ENCODE measurements around the gene RCVRN.

Gene RCVRN

DNA sequence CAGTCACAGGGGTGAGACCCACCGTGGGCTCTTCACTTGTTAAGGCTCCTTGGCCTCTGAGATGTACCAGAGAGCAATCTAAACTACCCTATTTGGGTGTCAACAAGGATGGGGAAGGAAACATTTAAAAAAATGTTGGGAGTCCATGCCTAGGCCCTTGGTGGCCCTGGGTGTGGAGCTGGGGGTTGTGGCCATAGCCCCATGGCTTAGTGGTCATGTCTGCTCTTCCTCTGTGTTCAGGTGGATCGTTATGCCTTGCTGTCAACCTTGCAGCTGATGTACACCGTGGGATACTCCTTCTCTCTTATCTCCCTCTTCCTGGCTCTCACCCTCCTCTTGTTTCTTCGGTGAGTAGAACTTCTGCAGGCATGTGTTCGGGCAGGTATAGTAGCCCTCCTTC is 50.8 kb downstream of the RCVRN start:
- Histone ChIP-seq H3K36me3 (ENCODE audit: insufficient read depth, low read length) (no peaks in the 10 kb centered on the region), H3K27me3 (ENCODE audit: insufficient read depth, low read length, poor library complexity, severe bottlenecking) (no peaks in the 10 kb centered on the region), H3K4me1 (ENCODE audit: insufficient read depth, low read length, poor library complexity, severe bottlenecking) (no peaks in the 10 kb centered on the region), H3F3A (ENCODE audit: low read depth) (no peaks in the 10 kb centered on the region), H3K4me3 (ENCODE audit: low read length, poor library complexity, severe bottlenecking) (no peak overlapping the region), H3K9ac (ENCODE audit: low read depth, low read length, poor library complexity, severe bottlenecking) (no peak overlapping the region), H3K79me2 (ENCODE audit: insufficient read depth, low read length) (no peaks in the 10 kb centered on the region), H3K9me3 (ENCODE audit: insufficient read depth, low read depth, low read length) (no peaks in the 10 kb centered on the region), H3K9me2 (replicated peaks; ENCODE audit: low read depth, low read length) (no peaks in the 10 kb centered on the region), H3K4me2 (ENCODE audit: low read depth, low read length, poor library complexity, severe bottlenecking) (no peak overlapping the region), H2AFZ (ENCODE audit: low read length) (no peak overlapping the region), H4K20me1 (ENCODE audit: insufficient read depth, low read length, poor library complexity, severe bottlenecking) (no peaks in the 10 kb centered on the region)
- TF ChIP-seq, protein P1, sequence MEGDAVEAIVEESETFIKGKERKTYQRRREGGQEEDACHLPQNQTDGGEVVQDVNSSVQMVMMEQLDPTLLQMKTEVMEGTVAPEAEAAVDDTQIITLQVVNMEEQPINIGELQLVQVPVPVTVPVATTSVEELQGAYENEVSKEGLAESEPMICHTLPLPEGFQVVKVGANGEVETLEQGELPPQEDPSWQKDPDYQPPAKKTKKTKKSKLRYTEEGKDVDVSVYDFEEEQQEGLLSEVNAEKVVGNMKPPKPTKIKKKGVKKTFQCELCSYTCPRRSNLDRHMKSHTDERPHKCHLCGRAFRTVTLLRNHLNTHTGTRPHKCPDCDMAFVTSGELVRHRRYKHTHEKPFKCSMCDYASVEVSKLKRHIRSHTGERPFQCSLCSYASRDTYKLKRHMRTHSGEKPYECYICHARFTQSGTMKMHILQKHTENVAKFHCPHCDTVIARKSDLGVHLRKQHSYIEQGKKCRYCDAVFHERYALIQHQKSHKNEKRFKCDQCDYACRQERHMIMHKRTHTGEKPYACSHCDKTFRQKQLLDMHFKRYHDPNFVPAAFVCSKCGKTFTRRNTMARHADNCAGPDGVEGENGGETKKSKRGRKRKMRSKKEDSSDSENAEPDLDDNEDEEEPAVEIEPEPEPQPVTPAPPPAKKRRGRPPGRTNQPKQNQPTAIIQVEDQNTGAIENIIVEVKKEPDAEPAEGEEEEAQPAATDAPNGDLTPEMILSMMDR (conservative IDR thresholded peaks at IDR 0.05; ENCODE audit: low read length), result no peak
- no peak for TF ChIP-seq EZH2phosphoT487 (IDR thresholded peaks at IDR 0.05; ENCODE audit: borderline replicate concordance)

- Histone ChIP-seq H3K27me3 (ENCODE audit: insufficient read depth, low read length, poor library complexity, severe bottlenecking) (no peaks in the 10 kb centered on the region), H3K4me3 (ENCODE audit: low read length, poor library complexity, severe bottlenecking) (no peak overlapping the region), H3K4me2 (ENCODE audit: low read depth, low read length, poor library complexity, severe bottlenecking) (no peak overlapping the region), H2AFZ (ENCODE audit: low read length) (no peak overlapping the region), H3K4me1 (ENCODE audit: insufficient read depth, low read length, poor library complexity, severe bottlenecking) (no peaks in the 10 kb centered on the region), H3F3A (ENCODE audit: low read depth) (no peaks in the 10 kb centered on the region), H3K36me3 (ENCODE audit: insufficient read depth, low read length) (no peaks in the 10 kb centered on the region), H3K9me3 (ENCODE audit: insufficient read depth, low read depth, low read length) (no peaks in the 10 kb centered on the region), H3K9me2 (replicated peaks; ENCODE audit: low read depth, low read length) (no peaks in the 10 kb centered on the region), H3K79me2 (ENCODE audit: insufficient read depth, low read length) (no peaks in the 10 kb centered on the region), H4K20me1 (ENCODE audit: insufficient read depth, low read length, poor library complexity, severe bottlenecking) (no peaks in the 10 kb centered on the region), H3K9ac (ENCODE audit: low read depth, low read length, poor library complexity, severe bottlenecking) (no peak overlapping the region)
- no peak for TF ChIP-seq EZH2phosphoT487 (IDR thresholded peaks at IDR 0.05; ENCODE audit: borderline replicate concordance)
These were observed 54.9 kb downstream of the RCVRN start for GRCh38 chr17:9850151-9850550.

Measured in Loucy (cell line).